ENCODE measurements around the gene ABCA3. TPM values are rescaled to one million over a fixed set of nuclear protein-coding genes. Genes with fewer than 3 reads are reported as not detected.

ABCA3 gene
- total RNA-seq, 4 donors from 2014 or later, result 1.3 to 18.7 (median 4.7) TPM

DNA sequence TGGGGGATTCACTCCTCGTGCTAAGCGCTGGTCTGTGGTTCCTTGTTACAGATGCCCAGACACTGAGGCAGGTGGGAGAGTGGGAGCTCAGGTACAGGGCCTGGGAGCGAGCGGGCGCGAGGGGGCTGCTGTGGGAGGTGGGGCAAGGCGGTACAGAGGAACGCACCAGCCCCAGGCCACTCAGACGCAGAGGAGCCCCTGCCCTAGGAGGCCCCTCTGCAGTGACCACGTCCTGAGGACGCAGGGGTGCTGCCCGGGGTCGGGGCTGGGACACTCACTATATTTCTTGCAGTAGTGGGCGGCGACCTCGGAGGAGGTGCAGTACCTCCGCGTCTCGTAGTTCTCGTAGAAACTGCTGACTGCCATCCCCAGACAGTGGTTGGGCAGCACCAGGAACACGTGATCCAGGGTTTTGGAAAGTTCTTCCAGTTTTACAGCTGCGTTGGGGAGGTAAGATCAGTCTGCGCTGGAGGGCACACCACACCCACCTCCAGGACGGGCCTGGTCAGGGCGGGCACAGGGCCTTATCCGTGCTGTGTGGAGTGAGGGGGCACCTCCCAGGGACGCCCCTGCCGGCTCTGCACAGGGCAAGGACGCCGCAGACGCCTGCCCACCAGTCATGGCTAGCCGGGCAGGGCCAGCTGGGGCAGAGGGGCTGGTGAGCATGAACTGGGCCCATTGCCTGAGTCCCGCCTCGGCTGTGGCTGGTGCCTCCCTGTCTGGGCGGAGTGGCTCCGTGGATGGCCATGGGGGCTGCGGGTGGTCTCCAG lies 56.3 kb downstream of the ABCA3 start:
- intact Hi-C loops (cut with DNase I; ENCODE audit: low total_unique reads), result no loop called here
- TF ChIP-seq POLR2A (IDR thresholded peaks at IDR 0.05), result no peak
- Histone ChIP-seq H3K27me3 (no peaks in the 10 kb centered on the region), H3K9me3 (no peaks in the 10 kb centered on the region), H3K4me3 (no peak overlapping the region), H3K36me3 (no peaks in the 10 kb centered on the region), H3K27ac (no peak overlapping the region), H3K4me1 (no peaks in the 10 kb centered on the region)
- DNase-seq, result no peak

- Histone ChIP-seq H3K4me3 (no peak overlapping the region), H3K27ac (no peak overlapping the region), H3K36me3 (no peaks in the 10 kb centered on the region), H3K9me3 (no peaks in the 10 kb centered on the region), H3K27me3 (no peaks in the 10 kb centered on the region), H3K4me1 (no peaks in the 10 kb centered on the region)
- DNase-seq, result no peak
- intact Hi-C loops (cut with DNase I; ENCODE audit: low total_unique reads), result no loop called here
- TF ChIP-seq CTCF (IDR thresholded peaks at IDR 0.05), result no peak
- no peak for TF ChIP-seq POLR2A (IDR thresholded peaks at IDR 0.05)
Measured at GRCh38 chr16:2282866-2283555, 57.5 kb downstream of the ABCA3 start.

DNA sequence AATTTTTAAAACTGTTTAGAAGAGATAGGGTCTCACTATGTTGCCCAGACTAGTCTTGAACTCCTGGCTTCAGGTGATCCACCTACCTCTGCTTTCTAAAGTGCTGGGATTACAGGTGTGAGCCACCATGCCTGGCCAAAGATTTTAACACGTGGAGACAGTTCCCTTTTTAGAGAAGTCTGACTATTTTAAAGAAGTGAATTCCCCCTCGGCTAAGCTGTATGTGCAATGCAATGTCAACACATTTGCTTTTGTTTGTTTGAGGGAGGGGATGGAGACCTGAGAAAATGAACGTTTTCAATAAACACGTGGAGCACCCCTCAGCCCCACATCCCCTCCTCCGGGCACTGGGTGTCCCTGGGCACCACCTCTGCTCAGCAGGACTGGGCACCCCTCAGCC lies 58.3 kb downstream of the ABCA3 start:
- Histone ChIP-seq H3K36me3 (no peaks in the 10 kb centered on the region), H3K4me3 (no peak overlapping the region), H3K4me1 (no peaks in the 10 kb centered on the region), H3K27ac (no peak overlapping the region), H3K27me3 (no peaks in the 10 kb centered on the region), H3K9me3 (no peaks in the 10 kb centered on the region)
- no peak for DNase-seq
- intact Hi-C loops (cut with DNase I; ENCODE audit: low total_unique reads), result no loop called here
- TF ChIP-seq POLR2A (IDR thresholded peaks at IDR 0.05) (no peak), CTCF (IDR thresholded peaks at IDR 0.05) (no peak)

- Histone ChIP-seq H3K4me1 (no peaks in the 10 kb centered on the region), H3K4me3 (no peak overlapping the region), H3K27me3 (no peaks in the 10 kb centered on the region), H3K27ac (no peak overlapping the region), H3K36me3 (no peaks in the 10 kb centered on the region), H3K9me3 (no peaks in the 10 kb centered on the region)
- no peak for DNase-seq
- TF ChIP-seq CTCF (IDR thresholded peaks at IDR 0.05) (no peak), POLR2A (IDR thresholded peaks at IDR 0.05) (no peak)
- intact Hi-C loops (cut with DNase I; ENCODE audit: low total_unique reads), result no loop called here
Measured at GRCh38 chr16:2280981-2281542, 59.5 kb downstream of the ABCA3 start.

DNA sequence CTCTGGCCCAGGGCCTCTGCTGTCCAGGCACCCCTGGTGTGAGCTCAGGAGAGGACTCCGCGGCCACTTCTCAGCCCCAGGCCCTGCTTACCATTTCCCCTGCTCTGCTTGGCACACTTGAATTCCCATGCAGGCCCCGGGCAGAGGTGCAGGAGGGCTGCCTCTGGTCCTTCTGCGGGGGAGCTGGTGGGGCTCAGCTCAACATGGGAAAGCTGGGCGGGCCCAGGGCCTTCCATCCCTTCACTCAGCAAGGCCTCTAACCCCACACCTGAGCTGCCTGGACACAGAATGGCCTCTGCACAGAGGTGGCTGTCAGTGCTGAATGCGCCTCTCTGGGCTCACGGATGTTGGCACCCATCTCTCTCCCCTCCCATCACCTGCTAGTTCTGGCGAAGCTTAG lies 60.1 kb downstream of the ABCA3 start:
- H3K27ac ChIP-seq, result no peak overlapping the region
- DNase-seq, result no peak
- no peak overlapping the region for H3K4me3 ChIP-seq
- no peaks in the 10 kb centered on the region for H3K9me3 ChIP-seq
- TF ChIP-seq CTCF (IDR thresholded peaks at IDR 0.05) (no peak), POLR2A (IDR thresholded peaks at IDR 0.05) (no peak)
- intact Hi-C loops (cut with DNase I; ENCODE audit: low total_unique reads), result no loop called here
- no peaks in the 10 kb centered on the region for H3K4me1 ChIP-seq
- no peaks in the 10 kb centered on the region for H3K27me3 ChIP-seq
- no peaks in the 10 kb centered on the region for H3K36me3 ChIP-seq
